ENCODE results near the gene FPR1.

Gene FPR1, protein sequence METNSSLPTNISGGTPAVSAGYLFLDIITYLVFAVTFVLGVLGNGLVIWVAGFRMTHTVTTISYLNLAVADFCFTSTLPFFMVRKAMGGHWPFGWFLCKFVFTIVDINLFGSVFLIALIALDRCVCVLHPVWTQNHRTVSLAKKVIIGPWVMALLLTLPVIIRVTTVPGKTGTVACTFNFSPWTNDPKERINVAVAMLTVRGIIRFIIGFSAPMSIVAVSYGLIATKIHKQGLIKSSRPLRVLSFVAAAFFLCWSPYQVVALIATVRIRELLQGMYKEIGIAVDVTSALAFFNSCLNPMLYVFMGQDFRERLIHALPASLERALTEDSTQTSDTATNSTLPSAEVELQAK

GRCh38 chr19:51751655-51752054, at the start of gene FPR1:
Gene FPR1 (minus strand): TSS chr19:51751878. CDS start chr19:51746994, 4,884 bp downstream.
- no peak for DNase-seq (ENCODE audit: low read depth)

DNA sequence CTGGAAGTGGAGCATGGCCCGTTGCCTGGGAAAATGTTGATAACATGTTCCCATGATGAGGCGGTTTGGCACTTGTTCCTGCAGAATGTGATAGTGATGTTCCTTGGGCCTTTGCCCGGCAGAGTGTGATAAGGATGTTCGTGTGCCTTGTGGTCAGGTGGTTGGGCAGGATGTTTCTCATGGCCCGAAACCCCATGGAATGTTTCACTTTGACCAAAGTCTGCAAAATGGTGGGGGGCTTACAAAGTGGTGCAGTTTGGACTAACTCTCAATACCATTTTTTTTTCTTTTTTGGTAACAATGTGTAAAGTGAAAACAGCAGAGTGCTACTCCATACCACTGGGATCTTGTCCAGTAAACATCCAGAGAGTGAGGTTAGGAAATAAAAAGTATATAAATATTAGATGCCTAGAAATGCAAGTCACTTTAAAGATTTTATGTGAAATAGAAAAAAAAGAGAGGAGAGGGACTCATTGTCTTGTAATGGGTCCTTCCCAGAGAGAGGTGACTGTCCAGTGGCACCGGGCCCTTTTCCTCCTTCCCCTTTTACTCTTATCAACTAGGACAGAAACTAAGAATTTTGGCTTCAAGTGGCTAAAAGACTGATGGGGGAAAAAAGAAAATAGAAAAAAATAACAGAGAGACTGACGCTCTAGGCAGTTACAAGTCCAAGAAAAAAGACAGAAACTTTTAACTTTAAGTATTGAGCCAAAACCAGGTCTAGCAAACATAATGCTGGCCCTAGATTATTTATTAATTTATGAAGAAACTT, 49.0 kb upstream of the FPR1 start:
- no peak for DNase-seq (ENCODE audit: low read depth)

DNA sequence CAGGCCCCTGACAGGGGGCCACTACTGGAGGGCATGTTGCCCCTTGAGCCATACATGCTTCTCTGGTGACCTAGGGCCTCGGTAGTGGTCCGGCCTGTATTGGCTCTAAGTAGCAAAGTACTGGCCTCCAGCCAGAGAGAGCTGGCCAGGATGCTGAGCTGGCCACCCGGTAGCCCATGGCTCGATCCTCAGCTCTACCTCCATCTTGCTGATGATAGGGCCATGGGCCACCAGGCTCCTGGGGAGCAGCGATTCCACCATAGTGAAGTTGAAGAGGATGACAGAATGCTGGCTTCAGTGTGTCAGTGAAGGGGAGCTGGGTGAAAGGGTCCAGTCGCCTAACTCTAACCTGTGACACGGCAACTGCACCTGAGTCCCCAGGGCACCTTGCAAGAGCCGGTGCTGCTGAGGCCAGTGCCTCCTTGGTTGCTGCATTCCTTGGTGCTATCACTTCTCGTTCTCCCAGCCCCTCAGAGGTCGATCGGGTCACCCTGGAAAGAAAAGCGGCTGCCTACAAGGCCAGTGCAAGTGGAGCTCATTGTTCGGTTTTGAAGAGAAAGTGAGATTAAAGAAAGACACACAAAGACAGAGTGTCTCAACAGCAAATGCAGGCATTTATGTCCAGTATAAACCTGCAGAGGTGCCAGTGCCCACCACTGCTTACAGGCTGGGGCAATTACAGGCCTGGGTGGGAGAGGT, 48.2 kb upstream of the FPR1 start:
- no peak for DNase-seq (ENCODE audit: low read depth)

DNA sequence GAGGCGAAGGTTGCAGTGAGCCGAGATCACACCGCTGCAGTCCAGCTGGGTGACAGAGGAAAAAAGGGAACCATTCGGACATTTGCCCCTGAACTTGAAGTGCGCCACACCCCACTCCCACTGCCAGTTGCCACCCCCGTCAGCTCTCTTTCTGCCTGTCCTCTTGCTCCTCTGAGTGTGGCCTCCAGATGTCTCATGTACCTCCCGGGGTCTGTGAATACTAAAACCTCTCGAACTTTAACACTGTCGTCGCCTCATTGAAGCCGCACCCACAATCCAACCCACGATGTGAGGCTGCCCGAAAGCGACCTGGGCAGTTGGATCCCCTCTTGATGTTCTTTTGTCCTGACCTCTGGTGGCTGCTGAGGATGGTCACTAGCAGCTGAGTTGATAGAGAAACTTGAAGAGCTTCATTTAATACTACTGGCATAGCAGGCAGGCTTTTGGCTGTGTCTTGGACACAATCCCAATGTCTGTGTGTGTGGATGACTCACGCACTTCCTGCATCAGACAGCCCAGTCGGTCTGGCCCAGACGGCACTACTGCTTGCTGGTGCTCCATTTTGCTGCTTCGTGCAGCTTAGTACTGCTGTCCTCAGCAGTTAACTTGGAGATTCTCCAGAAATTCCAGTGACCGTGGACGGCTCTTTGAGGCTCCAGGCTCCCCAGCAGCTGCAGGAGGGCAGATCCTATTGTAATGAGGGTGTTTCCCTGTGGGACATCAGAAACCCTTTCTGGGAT, 47.5 kb upstream of the FPR1 start:
- DNase-seq (ENCODE audit: low read depth): no peak

DNA sequence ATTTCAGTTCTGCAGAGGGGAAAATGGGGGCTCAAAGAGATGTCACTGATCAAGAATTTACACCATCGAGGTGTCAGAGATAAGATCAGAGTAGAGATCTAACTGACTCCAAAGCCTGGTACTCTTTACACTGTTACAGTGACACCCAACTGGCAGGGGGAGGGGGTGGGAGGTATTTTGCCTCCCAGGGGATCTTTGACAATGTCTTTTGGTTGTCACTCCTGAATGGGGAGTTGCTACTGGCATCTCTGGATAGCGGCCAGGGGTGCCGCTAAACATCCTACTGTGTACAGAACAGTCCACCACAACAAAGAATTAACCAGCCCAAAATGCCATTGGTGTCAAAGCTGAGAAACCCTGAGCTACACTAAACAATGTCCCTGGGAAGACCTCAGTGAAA, 46.4 kb upstream of the FPR1 start:
- DNase-seq (ENCODE audit: low read depth): no peak

- no peak for DNase-seq (ENCODE audit: low read depth)
Measured at GRCh38 chr19:51797480-51797879, 45.8 kb upstream of the FPR1 start.

- no peak for DNase-seq (ENCODE audit: low read depth)
Measured at GRCh38 chr19:51796195-51796679, 44.6 kb upstream of the FPR1 start.

- no peak for DNase-seq (ENCODE audit: low read depth)
Measured at GRCh38 chr19:51794885-51795490, 43.3 kb upstream of the FPR1 start, which contains the start of gene FPR3. Gene FPR3 (plus strand): TSS chr19:51795157. CDS start chr19:51823749, 28,592 bp downstream.

DNA sequence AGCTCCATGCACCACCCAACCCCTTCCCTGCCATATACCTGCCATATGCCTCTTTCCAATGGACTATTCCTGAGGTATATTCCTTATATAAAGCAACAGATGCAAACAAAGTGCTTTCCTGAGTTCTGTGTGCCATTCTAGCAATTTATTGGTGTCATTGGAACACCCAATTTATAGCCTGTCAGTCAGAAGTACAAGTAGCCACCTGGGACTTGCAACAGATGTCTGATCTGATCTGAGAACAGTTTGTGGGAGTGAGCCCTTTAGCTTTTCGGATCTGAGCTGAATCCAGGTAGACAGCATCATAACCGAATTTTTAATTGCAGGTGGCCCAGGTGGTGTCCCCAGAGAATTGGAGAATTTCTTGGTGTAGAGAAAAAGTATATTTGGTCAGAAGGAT, 42.3 kb upstream of the FPR1 start:
- no peak for DNase-seq (ENCODE audit: low read depth)

DNA sequence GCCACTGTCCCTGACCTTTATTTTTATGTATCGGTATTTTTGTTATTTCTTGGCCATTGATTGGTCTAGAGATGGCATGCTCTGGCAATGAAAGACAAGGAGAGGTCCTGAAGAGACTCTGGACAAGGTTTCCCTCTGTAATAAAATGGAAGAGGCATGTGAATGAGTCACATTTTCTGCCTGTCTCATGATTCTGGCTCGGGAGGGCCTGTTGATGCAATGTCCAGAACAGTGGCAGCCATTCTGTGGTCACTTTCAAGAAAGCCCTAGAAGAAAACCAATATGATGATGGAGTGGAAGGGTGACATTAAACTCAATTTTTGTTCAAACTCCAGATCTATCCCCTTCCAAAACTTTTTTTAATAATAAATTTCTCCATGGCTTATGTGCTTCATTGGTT, 41.3 kb upstream of the FPR1 start:
- DNase-seq (ENCODE audit: low read depth): no peak

DNA sequence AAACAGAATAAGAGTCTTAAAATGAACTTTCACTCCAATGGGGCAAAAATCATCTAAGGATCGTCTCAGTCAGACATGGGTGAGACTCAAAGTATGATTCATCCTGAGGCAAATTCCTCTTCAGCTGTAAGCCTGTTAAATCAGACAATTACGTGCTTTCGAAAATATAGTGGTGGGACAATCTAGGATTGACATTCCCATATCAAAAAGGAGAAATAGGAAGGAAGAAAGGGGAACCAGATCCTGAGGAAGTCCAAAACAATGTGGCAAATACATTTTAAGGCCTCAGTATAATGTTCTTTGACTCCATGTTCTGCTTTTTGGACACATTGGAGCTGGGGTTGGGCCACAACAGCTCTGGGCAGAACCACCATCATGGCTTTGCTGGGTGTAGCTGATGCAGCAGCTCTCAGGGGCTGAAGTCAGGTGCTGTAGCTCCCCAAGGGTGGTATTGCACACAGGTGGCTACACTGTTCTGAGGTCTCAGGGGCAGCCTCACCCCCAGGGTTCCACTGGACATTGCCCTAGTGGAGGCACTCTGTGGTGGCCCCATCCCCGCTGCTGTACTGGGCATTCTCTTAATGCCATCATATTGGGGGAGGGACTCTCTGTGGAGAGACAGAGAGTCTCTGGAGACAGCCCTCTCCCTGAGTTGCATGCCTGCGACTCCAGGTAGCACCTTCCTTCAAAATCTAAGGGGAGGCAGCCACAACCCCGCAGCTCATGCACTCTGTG, 37.5 kb upstream of the FPR1 start:
- no peak for DNase-seq (ENCODE audit: low read depth)

GRCh38 chr19:51788029-51788428, 36.4 kb upstream of the FPR1 start:
- no peak for DNase-seq (ENCODE audit: low read depth)

GRCh38 chr19:51786646-51787494, 35.2 kb upstream of the FPR1 start:
- DNase-seq (ENCODE audit: low read depth): no peak

DNA sequence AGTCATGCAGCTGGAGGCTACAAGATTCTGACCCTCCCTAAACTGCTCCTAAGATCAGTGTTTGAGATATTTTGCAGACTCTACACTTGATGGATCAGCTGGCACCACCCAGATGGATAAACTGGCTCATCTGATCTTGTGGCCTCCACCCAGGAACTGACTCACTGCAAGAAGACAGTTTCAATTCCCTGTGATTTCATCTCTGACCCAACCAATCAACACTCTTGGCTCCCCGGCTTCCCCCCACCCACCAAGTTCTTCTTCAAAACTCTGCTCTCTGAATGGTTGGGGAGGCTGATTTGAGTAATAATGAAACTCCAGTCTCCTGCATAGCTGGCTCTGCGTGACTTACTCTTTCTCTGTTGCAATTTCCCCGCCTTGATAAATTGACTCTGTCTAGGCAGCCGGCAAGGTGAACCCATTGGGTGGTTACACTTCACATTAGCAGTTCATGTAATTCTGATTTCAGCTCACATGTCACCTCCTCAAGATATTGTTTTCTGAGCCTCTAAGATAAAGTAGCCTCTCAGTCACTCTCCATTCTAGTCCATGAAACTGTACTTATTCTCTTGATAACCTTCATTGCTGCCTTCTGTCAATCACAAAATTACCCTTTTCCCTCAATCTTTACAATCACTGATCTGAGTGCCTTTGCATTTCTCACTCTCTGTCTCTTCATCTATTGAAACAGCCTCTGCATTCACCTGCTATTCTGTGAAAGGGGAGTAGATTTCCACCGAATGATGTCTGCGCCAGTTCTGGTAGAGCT, 33.4 kb upstream of the FPR1 start:
- peak; percentile 31 for DNase-seq (ENCODE audit: low read depth)

DNA sequence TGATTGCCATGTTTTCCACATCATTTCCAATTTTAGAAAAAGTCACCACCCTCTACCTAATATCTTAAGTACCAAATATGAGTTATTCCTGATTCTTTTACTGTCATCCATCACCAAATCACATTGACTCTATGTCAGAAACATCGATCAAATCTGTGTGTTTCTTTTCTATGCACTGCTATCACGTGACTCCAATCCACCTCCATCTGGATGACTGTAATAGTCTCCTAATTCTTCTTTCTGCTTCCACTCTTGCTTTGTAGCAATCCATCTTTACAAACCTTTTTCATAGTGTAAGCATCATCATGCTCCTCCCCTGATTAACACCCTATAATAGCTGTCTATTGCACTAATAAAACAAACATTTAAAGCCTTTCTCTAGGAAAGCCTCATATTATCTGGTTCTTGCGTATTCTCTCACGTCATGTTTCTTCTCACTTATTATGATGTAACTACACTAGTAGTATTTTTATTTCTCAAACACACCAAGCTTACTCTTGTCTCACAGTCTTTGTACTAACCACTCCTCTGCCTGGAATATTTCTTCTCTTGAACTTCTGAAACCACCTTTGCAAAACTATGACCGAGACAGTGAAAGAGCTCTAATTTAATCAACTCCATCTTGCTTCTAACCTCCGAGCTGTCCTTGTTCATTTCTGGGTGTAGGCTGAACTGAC, 32.6 kb upstream of the FPR1 start:
- no peak for DNase-seq (ENCODE audit: low read depth)

DNA sequence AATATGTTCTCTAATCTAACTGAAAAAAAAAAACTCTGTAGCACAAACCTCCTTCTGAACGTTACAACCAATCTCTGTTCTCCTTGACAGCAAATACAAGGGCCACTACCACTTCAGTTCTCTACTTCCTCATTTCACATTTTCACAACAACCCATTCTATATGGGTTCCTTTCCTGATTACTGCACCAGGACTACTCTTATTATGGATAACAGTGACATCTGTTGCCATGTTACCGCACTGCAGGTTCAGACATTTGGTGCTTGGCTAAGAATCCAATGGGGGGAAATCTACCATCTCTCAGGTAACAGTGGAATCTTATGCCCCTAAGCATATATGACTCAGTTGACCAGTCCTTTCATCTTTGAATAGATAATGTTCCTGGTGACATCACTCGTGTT, 31.7 kb upstream of the FPR1 start:
- no peak for DNase-seq (ENCODE audit: low read depth)

GRCh38 chr19:51781999-51782398, 30.3 kb upstream of the FPR1 start:
- DNase-seq (ENCODE audit: low read depth): no peak

DNA sequence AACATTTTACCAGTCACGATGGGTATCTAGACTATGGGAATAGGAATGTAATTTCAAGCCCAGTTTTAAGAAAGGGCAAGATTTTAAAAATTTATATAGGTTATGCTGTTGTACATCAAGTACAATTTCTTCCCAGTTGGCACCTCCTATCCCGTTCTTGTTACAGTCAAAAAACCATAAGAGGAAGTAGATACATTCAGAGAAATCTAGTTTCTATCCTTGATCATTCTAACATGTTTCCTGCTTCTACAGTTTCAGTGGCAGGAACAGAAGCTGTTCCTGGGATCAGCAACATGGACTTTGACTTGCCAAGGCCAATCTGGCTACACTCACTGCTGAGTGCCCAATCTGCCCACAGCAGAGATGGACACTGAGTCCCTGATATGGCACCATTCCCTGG, 28.6 kb upstream of the FPR1 start:
- no peak for DNase-seq (ENCODE audit: low read depth)

DNA sequence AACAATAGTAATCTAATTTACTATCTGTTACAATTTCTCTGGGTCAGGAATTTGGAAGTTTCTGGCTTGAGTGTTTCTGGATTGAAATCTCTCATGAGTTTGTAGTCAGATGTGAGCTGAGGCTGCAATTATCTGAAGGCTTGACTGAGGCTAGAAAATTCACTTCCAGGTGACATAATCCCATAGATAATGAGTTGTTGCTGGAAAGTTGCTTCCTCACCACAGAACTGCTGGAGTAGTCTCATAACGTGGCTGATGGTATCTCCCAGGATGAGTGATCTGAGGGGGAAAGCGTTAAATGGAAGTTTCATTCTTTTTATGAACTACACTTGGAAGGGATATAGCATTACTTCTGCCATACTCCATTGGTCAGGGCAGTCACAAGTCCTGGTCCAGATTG, 28.0 kb upstream of the FPR1 start:
- no peak for DNase-seq (ENCODE audit: low read depth)

Data from stimulated activated CD8-positive, alpha-beta memory T cell treated with anti-CD3 and anti-CD28 coated beads, Interleukin-4, amount 100 ng/mL, for 24 hours (primary cell).